SU-DHL-6 (cell line): Measurements from ENCODE around the gene GPR107.
A peak's percentile ranks its signal among the peaks of the same experiment; 100 is the strongest.

Source experiments
- H2AFZ ChIP-seq: fragments of 200-600 bp; sonication (generic); 2 replicates; pipeline ENCODE4 v1.6.1; 2014; ENCODE audit warnings: low read depth, mild to moderate bottlenecking, moderate library complexity, mixed read lengths, antibody characterized with exemption, low read length; ENCODE audit not compliant: severe bottlenecking
- H3F3A ChIP-seq: fragments of 200-600 bp; shearing (Covaris generic); 2 replicates; pipeline ENCODE4 v1.6.0; 2016; ENCODE audit warnings: antibody characterized with exemption, mild to moderate bottlenecking; ENCODE audit not compliant: insufficient read depth
- H3K27ac ChIP-seq: fragments of 200-600 bp; sonication (generic); 2 replicates; pipeline ENCODE4 v1.5.1; 2016; ENCODE audit warnings: low read depth, mild to moderate bottlenecking, low read length, moderate library complexity, mixed read lengths
- H3K27me3 ChIP-seq: fragments of 200-600 bp; sonication (generic), shearing (Covaris generic); 2 replicates; pipeline ENCODE4 v1.6.0; 2014; ENCODE audit warnings: mild to moderate bottlenecking, low read length
- H3K36me3 ChIP-seq: fragments of 200-600 bp; sonication (generic); 2 replicates; pipeline ENCODE4 v1.6.1; 2014; ENCODE audit warnings: mild to moderate bottlenecking, low read length, mixed read lengths
- H3K4me2 ChIP-seq: fragments of 300-600, 200-600 bp; shearing (Covaris generic), sonication (generic); 2 replicates; pipeline ENCODE4 v1.6.0; 2014; ENCODE audit warnings: low read length, low read depth, mild to moderate bottlenecking; ENCODE audit not compliant: poor library complexity, severe bottlenecking
- H3K4me3 ChIP-seq: fragments of 200-600 bp; sonication (generic); 2 replicates; pipeline ENCODE4 v1.5.1; 2014; ENCODE audit warnings: antibody characterized with exemption, low read length, mild to moderate bottlenecking, mixed read lengths; ENCODE audit not compliant: insufficient read depth, poor library complexity, severe bottlenecking
- H3K79me2 ChIP-seq: fragments of 200-600 bp; sonication (generic); 2 replicates; pipeline ENCODE4 v1.6.1; 2014; ENCODE audit warnings: mild to moderate bottlenecking, low read length, moderate library complexity; ENCODE audit not compliant: insufficient read depth
- H3K9ac ChIP-seq: fragments of 200-600 bp; sonication (generic); 2 replicates; pipeline ENCODE4 v1.7.0; 2014; ENCODE audit warnings: mild to moderate bottlenecking, low read length
- H3K9me2 ChIP-seq: fragments of 200-600 bp; sonication (generic); replicated peaks from 2 replicates; pipeline ENCODE4 v1.6.1; 2014; ENCODE audit warnings: low read length; ENCODE audit not compliant: insufficient read depth
- H3K9me3 ChIP-seq: fragments of 200-600 bp; sonication (generic); 2 replicates; pipeline ENCODE4 v1.6.1; 2014; ENCODE audit warnings: low read length, mixed read lengths; ENCODE audit not compliant: insufficient read depth
- H4K20me1 ChIP-seq: fragments of 200-600 bp; sonication (generic); 2 replicates; pipeline ENCODE4 v1.6.1; 2014; ENCODE audit warnings: low read depth, mild to moderate bottlenecking, antibody characterized with exemption, low read length, moderate library complexity, mixed read lengths
- CTCF ChIP-seq: fragments of 200-600 bp; sonication (generic); IDR thresholded peaks from one replicate; pipeline ENCODE4 v1.5.1; 2017; ENCODE audit warnings: antibody characterized with exemption, mild to moderate bottlenecking, low read length, moderate library complexity; ENCODE audit not compliant: insufficient read depth, poor library complexity, severe bottlenecking
- EZH2phosphoT487 ChIP-seq: fragments of 200-600 bp; sonication (generic), shearing (Covaris generic); conservative IDR thresholded peaks from 2 replicates; pipeline ENCODE4 v1.6.1; 2018; ENCODE audit warnings: mild to moderate bottlenecking, antibody characterized with exemption, low read length, moderate library complexity, mixed read lengths

GPR107 gene

GRCh38 chr9:130029223-130029973 is 24.3 kb upstream of the GPR107 start:
- 0 out of 2 replicates have a peak overlapping the region, but pooled peaks have one; percentile 21 for H3K9ac ChIP-seq
- H4K20me1 ChIP-seq = peaks cover 10% of the 10 kb centered on the region; the same call in 1 of the 2 replicates
- peaks cover 57% of the 10 kb centered on the region for H3F3A ChIP-seq
- H3K9me2 ChIP-seq = no peaks in the 10 kb centered on the region
- peak overlapping the region; percentile 78 for H3K27ac ChIP-seq
- H3K4me2 ChIP-seq = peak overlapping the region; percentile 48
- TF ChIP-seq EZH2phosphoT487 (no peak), CTCF (no peak)
- peaks cover 100% of the 10 kb centered on the region for H3K79me2 ChIP-seq
- H3K27me3 ChIP-seq = no peaks in the 10 kb centered on the region
- H3K4me3 ChIP-seq = no peak overlapping the region
- H3K36me3 ChIP-seq = no peaks in the 10 kb centered on the region
- H3K9me3 ChIP-seq = no peaks in the 10 kb centered on the region
- H2AFZ ChIP-seq = no peak overlapping the region

GRCh38 chr9:130030651-130031127 is 23.0 kb upstream of the GPR107 start:
- H3K4me3 ChIP-seq = no peak overlapping the region
- peaks cover 100% of the 10 kb centered on the region for H3K79me2 ChIP-seq
- no peak overlapping the region for H2AFZ ChIP-seq
- peaks cover 13% of the 10 kb centered on the region; the same call in 1 of the 2 replicates for H4K20me1 ChIP-seq
- no peaks in the 10 kb centered on the region for H3K36me3 ChIP-seq
- H3K27me3 ChIP-seq = no peaks in the 10 kb centered on the region
- H3K9me2 ChIP-seq = no peaks in the 10 kb centered on the region
- H3K9ac ChIP-seq = no peak overlapping the region
- TF ChIP-seq EZH2phosphoT487 (no peak), CTCF (no peak)
- peaks cover 60% of the 10 kb centered on the region for H3F3A ChIP-seq
- no peaks in the 10 kb centered on the region for H3K9me3 ChIP-seq
- peak overlapping the region; percentile 37 for H3K4me2 ChIP-seq
- H3K27ac ChIP-seq = peak overlapping the region; percentile 61

- Histone ChIP-seq H3K4me3 (peak overlapping the region; percentile 23), H3K36me3 (no peaks in the 10 kb centered on the region), H4K20me1 (0 out of 2 replicates have a peak, but pooled peaks cover 4% of the 10 kb centered on the region), H3K9me3 (no peaks in the 10 kb centered on the region), H3F3A (peaks cover 49% of the 10 kb centered on the region), H3K27me3 (no peaks in the 10 kb centered on the region), H3K79me2 (peaks cover 95% of the 10 kb centered on the region), H2AFZ (no peak overlapping the region), H3K4me2 (peak overlapping the region; percentile 65), H3K9ac (peak overlapping the region; percentile 17; the same call in 1 of the 2 replicates), H3K9me2 (no peaks in the 10 kb centered on the region), H3K27ac (peak overlapping the region; percentile 69)
- TF ChIP-seq CTCF = no peak
- TF ChIP-seq EZH2phosphoT487 = no peak
Observed at GRCh38 chr9:130034570-130034969, 19.1 kb upstream of the GPR107 start.
